H9 (cell line): Measurements from ENCODE around the gene SPTBN4. TPM values are rescaled to one million over a fixed set of nuclear protein-coding genes. Genes with fewer than 3 reads are reported as not detected.
A peak's percentile ranks its signal among the peaks of the same experiment; 100 is the strongest.

Experiments
- DNase-seq: peaks from one replicate; pipeline ENCODE4 v3.0.0-alpha.2; 2017
- H2AFZ ChIP-seq: one replicate; pipeline ENCODE4 v1.6.1; 2013; ENCODE audit warnings: mild to moderate bottlenecking, low read length, control low read depth, moderate library complexity
- H2AK5ac ChIP-seq: 2 replicates; pipeline ENCODE4 v1.6.1; 2013; ENCODE audit warnings: low read length, control low read depth, mixed read lengths; ENCODE audit not compliant: insufficient read length
- H2BK120ac ChIP-seq: one replicate; pipeline ENCODE4 v1.6.1; 2013; ENCODE audit warnings: low read depth, mild to moderate bottlenecking, low read length, control low read depth, inconsistent platforms; ENCODE audit not compliant: poor library complexity, severe bottlenecking
- H2BK12ac ChIP-seq: 2 replicates; pipeline ENCODE4 v1.6.1; 2013; ENCODE audit warnings: low read length, control low read depth, mixed read lengths, low read depth; ENCODE audit not compliant: insufficient read length
- H2BK15ac ChIP-seq: 2 replicates; pipeline ENCODE4 v1.6.1; 2013; ENCODE audit warnings: low read depth, low read length, control low read depth
- H2BK20ac ChIP-seq: one replicate; pipeline ENCODE4 v1.6.1; 2013; ENCODE audit warnings: low read depth, mild to moderate bottlenecking, low read length, control low read depth, inconsistent platforms; ENCODE audit not compliant: poor library complexity, severe bottlenecking
- H2BK5ac ChIP-seq: 2 replicates; pipeline ENCODE4 v1.6.1; 2013; ENCODE audit warnings: low read length, control low read depth, mixed read lengths; ENCODE audit not compliant: insufficient read length
- H3K14ac ChIP-seq: 2 replicates; pipeline ENCODE4 v1.6.1; 2013; ENCODE audit warnings: low read length, control low read depth; ENCODE audit not compliant: insufficient read depth
- H3K18ac ChIP-seq: 2 replicates; pipeline ENCODE4 v1.6.1; 2013; ENCODE audit warnings: low read depth, mild to moderate bottlenecking, mixed read lengths, low read length, control low read depth; ENCODE audit not compliant: insufficient read length
- H3K23ac ChIP-seq: 2 replicates; pipeline ENCODE4 v1.6.1; 2013; ENCODE audit warnings: low read length, control low read depth, mixed read lengths, low read depth; ENCODE audit not compliant: insufficient read length
- H3K23me2 ChIP-seq: 2 replicates; pipeline ENCODE4 v1.6.1; 2013; ENCODE audit warnings: low read depth, mild to moderate bottlenecking, mixed read lengths, low read length, control low read depth; ENCODE audit not compliant: insufficient read length, poor library complexity, severe bottlenecking
- H3K27ac ChIP-seq: 2 replicates; pipeline ENCODE4 v1.5.1; 2013; ENCODE audit warnings: low read length, control low read depth, mixed read lengths, low read depth; ENCODE audit not compliant: insufficient read length
- H3K27me3 ChIP-seq: 2 replicates; pipeline ENCODE4 v1.6.1; 2013; ENCODE audit warnings: low read length, control low read depth, inconsistent platforms; ENCODE audit not compliant: insufficient read depth
- H3K4ac ChIP-seq: 2 replicates; pipeline ENCODE4 v1.6.1; 2013; ENCODE audit warnings: low read depth, mild to moderate bottlenecking, control low read depth, inconsistent platforms, low read length, moderate library complexity
- H3K4me1 ChIP-seq: 2 replicates; pipeline ENCODE4 v1.6.1; 2013; ENCODE audit warnings: low read length, control low read depth, inconsistent platforms; ENCODE audit not compliant: insufficient read depth
- H3K4me2 ChIP-seq: 2 replicates; pipeline ENCODE4 v1.6.1; 2013; ENCODE audit warnings: low read length, control low read depth, mixed read lengths; ENCODE audit not compliant: insufficient read length, insufficient read depth
- H3K56ac ChIP-seq: 2 replicates; pipeline ENCODE4 v1.6.1; 2013; ENCODE audit warnings: low read depth, mild to moderate bottlenecking, mixed read lengths, low read length, control low read depth; ENCODE audit not compliant: insufficient read length
- H3K79me1 ChIP-seq: 2 replicates; pipeline ENCODE4 v1.6.1; 2013; ENCODE audit warnings: low read depth, mild to moderate bottlenecking, moderate library complexity, low read length, control low read depth, inconsistent platforms; ENCODE audit not compliant: insufficient read depth, poor library complexity, severe bottlenecking
- H3K79me2 ChIP-seq: 2 replicates; pipeline ENCODE4 v1.6.1; 2013; ENCODE audit warnings: low read length, control low read depth, inconsistent platforms; ENCODE audit not compliant: insufficient read depth
- H3K9ac ChIP-seq: 2 replicates; pipeline ENCODE4 v1.6.1; 2013; ENCODE audit warnings: low read length, control low read depth, mixed read lengths; ENCODE audit not compliant: insufficient read length; ENCODE audit errors: extremely low read depth
- H3K9me3 ChIP-seq: one replicate; pipeline ENCODE4 v1.6.1; 2013; ENCODE audit warnings: low read depth, low read length, inconsistent platforms; ENCODE audit not compliant: control insufficient read depth
- H3T11ph ChIP-seq: one replicate; pipeline ENCODE4 v1.6.1; 2013; ENCODE audit warnings: mild to moderate bottlenecking, low read length, control low read depth, inconsistent platforms
- H4K20me1 ChIP-seq: one replicate; pipeline ENCODE4 v1.6.1; 2013; ENCODE audit not compliant: control insufficient read depth, insufficient read length, insufficient read depth
- H4K5ac ChIP-seq: 2 replicates; pipeline ENCODE4 v1.6.1; 2013; ENCODE audit warnings: low read depth, mild to moderate bottlenecking, mixed read lengths, low read length, control low read depth; ENCODE audit not compliant: insufficient read length
- H4K8ac ChIP-seq: replicated peaks from 2 replicates; pipeline ENCODE4 v1.6.1; 2013; ENCODE audit warnings: low read length, control low read depth, mixed read lengths, low read depth; ENCODE audit not compliant: insufficient read length
- H4K91ac ChIP-seq: 2 replicates; pipeline ENCODE4 v1.6.1; 2013; ENCODE audit warnings: low read depth, mild to moderate bottlenecking, moderate library complexity, mixed read lengths, low read length, control low read depth; ENCODE audit not compliant: insufficient read length
- H3K27ac Mint-ChIP-seq, 3 experiments: 2 replicates in 2 of 3; 3 replicates in 1 of 3; pipeline ENCODE4 v1.8.0; 2020 to 2021; ENCODE audit warnings: mixed read lengths in 3 of 3, mild to moderate bottlenecking in 1 of 3, moderate library complexity in 1 of 3
- H3K27me3 Mint-ChIP-seq: 2 replicates; pipeline ENCODE4 v1.8.0; 2021; ENCODE audit warnings: low read depth, mild to moderate bottlenecking, moderate library complexity, mixed read lengths
- H3K36me3 Mint-ChIP-seq, 3 experiments: 2 replicates in 2 of 3; 3 replicates in 1 of 3; pipeline ENCODE4 v1.8.0; 2020 to 2021; ENCODE audit warnings: low read depth in 3 of 3, mixed read lengths in 3 of 3; ENCODE audit not compliant: insufficient read depth in 1 of 3
- H3K4me1 Mint-ChIP-seq, 2 experiments: 2 replicates each; pipeline ENCODE4 v1.8.0; 2020; ENCODE audit warnings: mixed read lengths in 2 of 2
- H3K4me3 Mint-ChIP-seq, 2 experiments: 2 replicates in 1 of 2; 3 replicates in 1 of 2; pipeline ENCODE4 v1.8.0; 2020 to 2021; ENCODE audit warnings: mild to moderate bottlenecking in 2 of 2, mixed read lengths in 2 of 2, moderate library complexity in 1 of 2
- H3K9me3 Mint-ChIP-seq, 2 experiments: 2 replicates in 1 of 2; 3 replicates in 1 of 2; pipeline ENCODE4 v1.8.0; 2020; ENCODE audit warnings: mild to moderate bottlenecking in 2 of 2, mixed read lengths in 2 of 2, moderate library complexity in 1 of 2
- WGBS: extraction: QIAGEN DNeasy Blood & Tissue Kit; methylation state at CpG from one replicate; pipeline ENCODE4 v1.1.7; 2013; ENCODE audit warnings: missing lambda C conversion rate, low lambda C conversion rate, mixed read lengths; ENCODE audit not compliant: insufficient read length; ENCODE audit errors: extremely low coverage; 5-methylcytosine and 5-hydroxymethylcytosine counted together
- total RNA-seq: library from RNA; stranded (reverse); gene quantifications from 2 replicates; pipeline ENCODE4 v1.2.1, GENCODE V29; 2021
- TF ChIP-seq, protein P1 (sequence below): fragments of 200-600 bp; sonication (generic); conservative IDR thresholded peaks from 3 replicates; pipeline ENCODE4 v1.8.0; 2021; ENCODE audit warnings: antibody characterized with exemption, mild to moderate bottlenecking

The SPTBN4 gene
- total RNA-seq, 1 experiment from 2014 or later: 2.9 TPM

DNA sequence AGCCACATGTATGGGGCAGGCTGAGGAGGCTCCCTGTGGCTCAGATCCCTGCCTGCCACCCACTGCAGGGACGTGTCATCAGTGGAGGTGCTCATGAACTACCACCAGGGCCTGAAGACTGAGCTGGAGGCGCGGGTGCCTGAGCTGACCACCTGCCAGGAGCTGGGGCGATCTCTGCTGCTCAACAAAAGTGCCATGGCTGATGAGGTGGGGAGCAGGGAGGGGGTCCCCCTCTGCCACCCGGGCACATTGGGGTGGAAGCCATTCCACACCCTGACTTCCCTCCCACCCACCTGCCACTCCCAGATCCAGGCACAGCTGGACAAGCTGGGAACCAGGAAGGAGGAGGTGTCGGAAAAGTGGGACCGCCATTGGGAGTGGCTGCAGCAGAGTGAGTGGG lies 98.6 kb downstream of the SPTBN4 start:
- WGBS: no CpG with 5 or more reads among the region's 7 CpGs
- no peak overlapping the region for H4K5ac ChIP-seq
- no peak overlapping the region for H3K9ac ChIP-seq

More for the DNA sequence above, 98.6 kb downstream of the SPTBN4 start:
- TF ChIP-seq, protein P1, sequence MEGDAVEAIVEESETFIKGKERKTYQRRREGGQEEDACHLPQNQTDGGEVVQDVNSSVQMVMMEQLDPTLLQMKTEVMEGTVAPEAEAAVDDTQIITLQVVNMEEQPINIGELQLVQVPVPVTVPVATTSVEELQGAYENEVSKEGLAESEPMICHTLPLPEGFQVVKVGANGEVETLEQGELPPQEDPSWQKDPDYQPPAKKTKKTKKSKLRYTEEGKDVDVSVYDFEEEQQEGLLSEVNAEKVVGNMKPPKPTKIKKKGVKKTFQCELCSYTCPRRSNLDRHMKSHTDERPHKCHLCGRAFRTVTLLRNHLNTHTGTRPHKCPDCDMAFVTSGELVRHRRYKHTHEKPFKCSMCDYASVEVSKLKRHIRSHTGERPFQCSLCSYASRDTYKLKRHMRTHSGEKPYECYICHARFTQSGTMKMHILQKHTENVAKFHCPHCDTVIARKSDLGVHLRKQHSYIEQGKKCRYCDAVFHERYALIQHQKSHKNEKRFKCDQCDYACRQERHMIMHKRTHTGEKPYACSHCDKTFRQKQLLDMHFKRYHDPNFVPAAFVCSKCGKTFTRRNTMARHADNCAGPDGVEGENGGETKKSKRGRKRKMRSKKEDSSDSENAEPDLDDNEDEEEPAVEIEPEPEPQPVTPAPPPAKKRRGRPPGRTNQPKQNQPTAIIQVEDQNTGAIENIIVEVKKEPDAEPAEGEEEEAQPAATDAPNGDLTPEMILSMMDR: no peak
- Histone ChIP-seq H3K4me1 (no peaks in the 10 kb centered on the region), H3K14ac (no peak overlapping the region), H2BK12ac (no peak overlapping the region), H3K23me2 (peaks cover 4% of the 10 kb centered on the region), H3K27me3 (peaks cover 27% of the 10 kb centered on the region), H3K23ac (no peak overlapping the region), H3K79me1 (no peaks in the 10 kb centered on the region), H3K27ac (no peak overlapping the region), H4K91ac (no peak overlapping the region), H2BK120ac (no peak overlapping the region), H2AK5ac (no peak overlapping the region), H3K56ac (no peak overlapping the region), H2BK15ac (0 out of 2 replicates have a peak overlapping the region, but pooled peaks have one; percentile 2), H4K20me1 (no peaks in the 10 kb centered on the region), H3K4ac (no peak overlapping the region), H2BK20ac (no peak overlapping the region), H3K4me2 (no peak overlapping the region), H3K18ac (no peak overlapping the region), H3K79me2 (no peaks in the 10 kb centered on the region), H4K8ac (no peak overlapping the region), H2AFZ (no peak overlapping the region), H3T11ph (no peak overlapping the region), H2BK5ac (no peak overlapping the region), H3K9me3 (no peaks in the 10 kb centered on the region)
- peaks cover 0 to 7% of the 10 kb centered on the region in 2 experiments; a peak in 1 of 5 replicates for H3K9me3 Mint-ChIP-seq
- H3K36me3 Mint-ChIP-seq: no peaks in the 10 kb centered on the region; a peak in 1 of 7 replicates
- no peak for DNase-seq
- no peak overlapping the region for H3K27ac Mint-ChIP-seq
- peaks cover 82% of the 10 kb centered on the region for H3K27me3 Mint-ChIP-seq
- H3K4me3 Mint-ChIP-seq: no peak overlapping the region
- H3K4me1 Mint-ChIP-seq: peaks cover 6 to 9% of the 10 kb centered on the region in 2 experiments
